ENCODE measurements around the gene NPIPB6.

NPIPB6 gene

GRCh38 chr16:28297784-28298510 lies 65.4 kb downstream of the NPIPB6 start:
- no peak for DNase-seq

GRCh38 chr16:28297308-28297707 lies 66.0 kb downstream of the NPIPB6 start:
- DNase-seq, result no peak

GRCh38 chr16:28295276-28295675 lies 68.0 kb downstream of the NPIPB6 start:
- DNase-seq, result no peak

GRCh38 chr16:28294201-28294600 lies 69.1 kb downstream of the NPIPB6 start:
- no peak for DNase-seq

GRCh38 chr16:28293601-28293960 lies 69.7 kb downstream of the NPIPB6 start:
- no peak for DNase-seq

- DNase-seq, result no peak
Observed at GRCh38 chr16:28292731-28293600, 70.3 kb downstream of the NPIPB6 start.
